SU-DHL-6 (cell line): ENCODE measurements around the gene HLF.

ENCODE experiments used
- H2AFZ ChIP-seq: fragments of 200-600 bp; sonication (generic); 2 replicates; pipeline ENCODE4 v1.6.1; 2014; ENCODE audit warnings: low read depth, mild to moderate bottlenecking, moderate library complexity, mixed read lengths, antibody characterized with exemption, low read length; ENCODE audit not compliant: severe bottlenecking
- H3F3A ChIP-seq: fragments of 200-600 bp; shearing (Covaris generic); 2 replicates; pipeline ENCODE4 v1.6.0; 2016; ENCODE audit warnings: antibody characterized with exemption, mild to moderate bottlenecking; ENCODE audit not compliant: insufficient read depth
- H3K27ac ChIP-seq: fragments of 200-600 bp; sonication (generic); 2 replicates; pipeline ENCODE4 v1.5.1; 2016; ENCODE audit warnings: low read depth, mild to moderate bottlenecking, low read length, moderate library complexity, mixed read lengths
- H3K27me3 ChIP-seq: fragments of 200-600 bp; sonication (generic), shearing (Covaris generic); 2 replicates; pipeline ENCODE4 v1.6.0; 2014; ENCODE audit warnings: mild to moderate bottlenecking, low read length
- H3K36me3 ChIP-seq: fragments of 200-600 bp; sonication (generic); 2 replicates; pipeline ENCODE4 v1.6.1; 2014; ENCODE audit warnings: mild to moderate bottlenecking, low read length, mixed read lengths
- H3K4me2 ChIP-seq: fragments of 300-600, 200-600 bp; shearing (Covaris generic), sonication (generic); 2 replicates; pipeline ENCODE4 v1.6.0; 2014; ENCODE audit warnings: low read length, low read depth, mild to moderate bottlenecking; ENCODE audit not compliant: poor library complexity, severe bottlenecking
- H3K4me3 ChIP-seq: fragments of 200-600 bp; sonication (generic); 2 replicates; pipeline ENCODE4 v1.5.1; 2014; ENCODE audit warnings: antibody characterized with exemption, low read length, mild to moderate bottlenecking, mixed read lengths; ENCODE audit not compliant: insufficient read depth, poor library complexity, severe bottlenecking
- H3K79me2 ChIP-seq: fragments of 200-600 bp; sonication (generic); 2 replicates; pipeline ENCODE4 v1.6.1; 2014; ENCODE audit warnings: mild to moderate bottlenecking, low read length, moderate library complexity; ENCODE audit not compliant: insufficient read depth
- H3K9ac ChIP-seq: fragments of 200-600 bp; sonication (generic); 2 replicates; pipeline ENCODE4 v1.7.0; 2014; ENCODE audit warnings: mild to moderate bottlenecking, low read length
- H3K9me2 ChIP-seq: fragments of 200-600 bp; sonication (generic); replicated peaks from 2 replicates; pipeline ENCODE4 v1.6.1; 2014; ENCODE audit warnings: low read length; ENCODE audit not compliant: insufficient read depth
- H3K9me3 ChIP-seq: fragments of 200-600 bp; sonication (generic); 2 replicates; pipeline ENCODE4 v1.6.1; 2014; ENCODE audit warnings: low read length, mixed read lengths; ENCODE audit not compliant: insufficient read depth
- H4K20me1 ChIP-seq: fragments of 200-600 bp; sonication (generic); 2 replicates; pipeline ENCODE4 v1.6.1; 2014; ENCODE audit warnings: low read depth, mild to moderate bottlenecking, antibody characterized with exemption, low read length, moderate library complexity, mixed read lengths
- EZH2phosphoT487 ChIP-seq: fragments of 200-600 bp; sonication (generic), shearing (Covaris generic); conservative IDR thresholded peaks from 2 replicates; pipeline ENCODE4 v1.6.1; 2018; ENCODE audit warnings: mild to moderate bottlenecking, antibody characterized with exemption, low read length, moderate library complexity, mixed read lengths
- TF ChIP-seq, protein P1 (sequence below): fragments of 200-600 bp; sonication (generic); IDR thresholded peaks from one replicate; pipeline ENCODE4 v1.5.1; 2017; ENCODE audit warnings: antibody characterized with exemption, mild to moderate bottlenecking, low read length, moderate library complexity; ENCODE audit not compliant: insufficient read depth, poor library complexity, severe bottlenecking

HLF gene

DNA sequence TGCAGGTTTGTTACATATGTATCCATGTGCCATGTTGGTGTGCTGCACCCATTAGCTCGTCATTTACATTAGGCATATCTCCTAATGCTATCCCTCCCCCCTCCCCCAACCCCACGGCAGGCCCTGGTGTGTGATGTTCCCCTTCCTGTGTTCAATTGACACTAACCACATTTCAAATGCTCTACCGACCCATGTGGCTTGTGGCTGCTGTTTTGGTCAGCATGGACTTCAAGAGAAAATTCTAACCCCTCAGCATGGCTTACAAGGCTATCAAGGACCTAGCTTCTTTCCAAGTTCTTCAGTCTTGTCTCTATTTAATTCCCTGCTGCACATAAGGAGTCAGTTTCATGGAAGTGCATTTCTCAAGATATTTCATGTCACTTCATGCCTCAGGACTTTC lies 103.9 kb downstream of the HLF start:
- Histone ChIP-seq H3K4me2 (no peak overlapping the region), H4K20me1 (no peaks in the 10 kb centered on the region), H3K79me2 (no peaks in the 10 kb centered on the region), H3K9me3 (no peaks in the 10 kb centered on the region), H3K9me2 (no peaks in the 10 kb centered on the region), H3F3A (no peaks in the 10 kb centered on the region), H3K27me3 (no peaks in the 10 kb centered on the region), H3K4me3 (no peak overlapping the region), H3K9ac (no peak overlapping the region), H3K27ac (no peak overlapping the region), H3K36me3 (no peaks in the 10 kb centered on the region), H2AFZ (no peak overlapping the region)
- no peak for TF ChIP-seq EZH2phosphoT487
- TF ChIP-seq, protein P1, sequence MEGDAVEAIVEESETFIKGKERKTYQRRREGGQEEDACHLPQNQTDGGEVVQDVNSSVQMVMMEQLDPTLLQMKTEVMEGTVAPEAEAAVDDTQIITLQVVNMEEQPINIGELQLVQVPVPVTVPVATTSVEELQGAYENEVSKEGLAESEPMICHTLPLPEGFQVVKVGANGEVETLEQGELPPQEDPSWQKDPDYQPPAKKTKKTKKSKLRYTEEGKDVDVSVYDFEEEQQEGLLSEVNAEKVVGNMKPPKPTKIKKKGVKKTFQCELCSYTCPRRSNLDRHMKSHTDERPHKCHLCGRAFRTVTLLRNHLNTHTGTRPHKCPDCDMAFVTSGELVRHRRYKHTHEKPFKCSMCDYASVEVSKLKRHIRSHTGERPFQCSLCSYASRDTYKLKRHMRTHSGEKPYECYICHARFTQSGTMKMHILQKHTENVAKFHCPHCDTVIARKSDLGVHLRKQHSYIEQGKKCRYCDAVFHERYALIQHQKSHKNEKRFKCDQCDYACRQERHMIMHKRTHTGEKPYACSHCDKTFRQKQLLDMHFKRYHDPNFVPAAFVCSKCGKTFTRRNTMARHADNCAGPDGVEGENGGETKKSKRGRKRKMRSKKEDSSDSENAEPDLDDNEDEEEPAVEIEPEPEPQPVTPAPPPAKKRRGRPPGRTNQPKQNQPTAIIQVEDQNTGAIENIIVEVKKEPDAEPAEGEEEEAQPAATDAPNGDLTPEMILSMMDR, result no peak
